Large intestine (tissue), 3 donors: ENCODE data around the gene TTN. TPM values are rescaled to one million over a fixed set of nuclear protein-coding genes. Genes with fewer than 3 reads are reported as not detected.
"Not testable (repeated sequence)": the region's sequence is repeated elsewhere in the genome, so short reads cannot be mapped to it uniquely, and the experiment has no call there.

ENCODE experiments used
- DNase-seq, 2 donors: peaks; one replicate each; pipeline versions ENCODE4 v3.0.0 to v3.0.0-alpha.2; 2013
- H3K27ac ChIP-seq: one replicate; pipeline ENCODE4 v1.5.1; 2013; ENCODE audit warnings: low read length
- H3K27me3 ChIP-seq: 2 replicates; pipeline ENCODE4 v1.6.1; 2013; ENCODE audit warnings: low read length; ENCODE audit not compliant: control insufficient read depth, insufficient read depth
- H3K36me3 ChIP-seq: 2 replicates; pipeline ENCODE4 v1.6.1; 2013; ENCODE audit warnings: low read length; ENCODE audit not compliant: control insufficient read depth, insufficient read depth
- H3K4me1 ChIP-seq: one replicate; pipeline ENCODE4 v1.6.1; 2013; ENCODE audit warnings: low read length; ENCODE audit not compliant: control insufficient read depth, insufficient read depth
- H3K4me3 ChIP-seq: one replicate; pipeline ENCODE4 v1.5.1; 2013; ENCODE audit warnings: low read length
- H3K9me3 ChIP-seq: one replicate; pipeline ENCODE4 v1.6.1; 2013; ENCODE audit warnings: mild to moderate bottlenecking, low read depth, low read length, moderate library complexity; ENCODE audit not compliant: control insufficient read depth
- WGBS: methylation state at CpG from one replicate; pipeline ENCODE4 v1.1.5; 2013; ENCODE audit warnings: low lambda C conversion rate; ENCODE audit not compliant: insufficient coverage; 5-methylcytosine and 5-hydroxymethylcytosine counted together
- polyA plus RNA-seq: library from polyadenylated mRNA; unstranded; fragments of 120-200 nt; gene quantifications from one replicate; pipeline ENCODE4 v1.2.1, GENCODE V29; 2013

Gene TTN
- polyA plus RNA-seq, 1 donor: 0.90 TPM

DNA sequence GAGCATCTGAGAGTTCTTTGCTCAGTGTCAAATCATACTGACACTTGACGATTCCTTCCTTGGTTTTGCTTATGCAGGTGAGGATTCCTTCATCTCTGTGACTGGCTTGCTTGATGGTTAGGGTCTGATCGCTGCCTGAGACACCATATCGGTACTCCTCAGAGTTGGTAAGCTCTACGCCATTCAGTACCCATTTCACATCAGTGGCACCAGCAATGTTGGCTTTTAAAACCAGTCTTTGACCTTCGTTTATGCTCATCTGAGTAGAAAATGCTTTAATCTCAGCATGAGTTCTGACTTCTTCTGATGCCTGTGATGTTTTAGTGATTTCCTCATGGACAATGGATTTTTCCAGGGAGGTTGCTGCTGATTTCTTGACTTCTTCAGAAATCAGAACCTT is 278.6 kb downstream of the TTN start:
- peaks cover 26% of the 10 kb centered on the region for H3K36me3 ChIP-seq
- no peak for DNase-seq
- H3K4me1 ChIP-seq: peaks cover 3% of the 10 kb centered on the region
- no peaks in the 10 kb centered on the region for H3K27me3 ChIP-seq
- no peaks in the 10 kb centered on the region for H3K9me3 ChIP-seq
- no peak overlapping the region for H3K4me3 ChIP-seq
- WGBS: no CpG with 5 or more reads among the region's 5 CpGs
- no peak overlapping the region for H3K27ac ChIP-seq

GRCh38 chr2:178527592-178527991 is 279.6 kb downstream of the TTN start:
- H3K4me1 ChIP-seq: peaks cover 3% of the 10 kb centered on the region
- H3K4me3 ChIP-seq: no peak overlapping the region
- H3K9me3 ChIP-seq: no peaks in the 10 kb centered on the region
- H3K27me3 ChIP-seq: no peaks in the 10 kb centered on the region
- WGBS: no CpG with 5 or more reads among the region's 2 CpGs
- H3K27ac ChIP-seq: no peak overlapping the region
- DNase-seq: no peak
- H3K36me3 ChIP-seq: peaks cover 16% of the 10 kb centered on the region

- Histone ChIP-seq H3K27ac (no peak overlapping the region), H3K4me1 (peaks cover 3% of the 10 kb centered on the region), H3K27me3 (no peaks in the 10 kb centered on the region), H3K4me3 (no peak overlapping the region), H3K9me3 (no peaks in the 10 kb centered on the region), H3K36me3 (peaks cover 3% of the 10 kb centered on the region)
- 100% methylated on average over 1 of the region's 4 CpGs for WGBS
- DNase-seq: no peak
These were observed 281.0 kb downstream of the TTN start for GRCh38 chr2:178526256-178526655.

GRCh38 chr2:178525460-178525859 is 281.8 kb downstream of the TTN start:
- WGBS: no CpG with 5 or more reads among the region's 1 CpG

GRCh38 chr2:178525010-178525409 is 282.2 kb downstream of the TTN start:
- DNase-seq, H3K27ac ChIP-seq, H3K4me1 ChIP-seq, H3K27me3 ChIP-seq, H3K36me3 ChIP-seq, H3K4me3 ChIP-seq, H3K9me3 ChIP-seq: not testable (repeated sequence)
- no CpG with 5 or more reads among the region's 5 CpGs for WGBS

More at GRCh38 chr2:178525460-178525859, 281.8 kb downstream of the TTN start:
- H3K9me3 ChIP-seq, H3K27ac ChIP-seq, H3K4me3 ChIP-seq, H3K36me3 ChIP-seq, H3K4me1 ChIP-seq, DNase-seq, H3K27me3 ChIP-seq: not testable (repeated sequence)

DNA sequence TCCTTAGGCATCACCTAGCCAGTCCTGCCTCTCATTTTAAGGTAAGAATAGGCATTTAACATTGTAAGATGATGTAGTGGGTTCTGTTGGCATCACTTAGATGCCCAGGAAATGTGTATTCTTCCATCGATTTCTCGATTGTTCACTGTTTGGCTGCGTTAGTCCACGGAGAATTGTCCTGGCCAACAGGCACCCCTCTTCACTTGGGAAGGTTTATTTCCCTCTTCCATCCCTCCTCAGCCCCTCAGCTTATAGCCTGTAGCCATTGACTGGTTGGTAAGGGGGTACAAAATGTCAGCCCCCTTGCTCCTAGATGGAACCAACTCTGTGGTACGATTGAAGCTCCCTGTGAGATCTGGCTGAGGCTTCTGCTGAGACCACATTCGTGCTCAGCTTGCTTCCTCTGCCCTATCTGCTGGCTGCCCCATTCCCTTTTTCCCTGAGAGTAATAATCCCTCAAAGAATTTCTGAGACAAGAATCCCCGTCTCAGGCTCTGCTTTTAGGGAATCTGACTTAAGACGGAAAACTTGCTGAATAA is 283.6 kb downstream of the TTN start:
- peak overlapping the region; percentile 24 for H3K27ac ChIP-seq
- 83% methylated on average over 1 of the region's 8 CpGs for WGBS
- peak in 1 of 2 donors; percentile 31 for DNase-seq
- no peaks in the 10 kb centered on the region for H3K9me3 ChIP-seq
- no peaks in the 10 kb centered on the region for H3K27me3 ChIP-seq
- H3K36me3 ChIP-seq: peaks cover 3% of the 10 kb centered on the region
- H3K4me3 ChIP-seq: peak overlapping the region; percentile 57
- peaks cover 3% of the 10 kb centered on the region for H3K4me1 ChIP-seq

DNA sequence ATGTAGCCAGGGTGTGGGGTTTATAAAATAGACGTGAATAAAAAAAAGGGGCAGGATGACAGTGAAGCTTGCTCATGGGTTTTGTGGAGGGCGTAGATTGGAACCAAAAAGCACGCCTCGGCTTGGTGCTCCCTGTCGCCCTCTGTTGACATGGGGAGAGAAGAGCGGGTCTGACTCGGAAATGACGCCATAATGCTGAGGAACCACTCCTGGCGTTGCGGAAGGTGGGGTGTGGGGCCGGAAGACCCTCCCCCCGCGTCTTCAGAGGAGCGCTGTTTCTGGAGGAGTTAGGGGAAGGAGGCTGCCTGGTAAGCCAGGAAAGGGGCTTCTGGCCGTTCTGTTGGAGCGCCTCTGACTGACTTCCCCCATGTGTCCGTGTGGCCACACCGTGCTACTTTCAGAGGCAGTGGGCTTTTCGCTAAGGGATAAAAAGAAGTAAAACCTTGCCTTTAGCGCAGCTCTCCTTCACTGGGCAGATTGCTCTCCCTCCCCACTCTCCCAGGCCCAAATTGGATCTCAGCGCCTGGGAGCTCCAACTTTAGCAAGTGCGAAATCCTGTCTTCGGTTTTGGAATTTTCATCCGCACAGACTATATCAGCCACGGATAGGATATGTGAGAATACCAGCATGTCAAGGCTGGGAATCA is 284.1 kb downstream of the TTN start:
- WGBS: 7% methylated on average over 5 of the region's 25 CpGs
- H3K36me3 ChIP-seq: peaks cover 8% of the 10 kb centered on the region
- peak; percentile 65 to 83 for DNase-seq
- peaks cover 3% of the 10 kb centered on the region for H3K4me1 ChIP-seq
- H3K27me3 ChIP-seq: no peaks in the 10 kb centered on the region
- peak overlapping the region; percentile 24 for H3K27ac ChIP-seq
- H3K9me3 ChIP-seq: no peaks in the 10 kb centered on the region
- H3K4me3 ChIP-seq: peak overlapping the region; percentile 57

GRCh38 chr2:178521304-178522150 is 285.7 kb downstream of the TTN start:
- Histone ChIP-seq H3K9me3 (no peaks in the 10 kb centered on the region), H3K27ac (no peak overlapping the region), H3K4me1 (peaks cover 3% of the 10 kb centered on the region), H3K4me3 (no peak overlapping the region), H3K27me3 (no peaks in the 10 kb centered on the region), H3K36me3 (peaks cover 10% of the 10 kb centered on the region)
- WGBS: 100% methylated on average over 2 of the region's 11 CpGs
- no peak for DNase-seq

DNA sequence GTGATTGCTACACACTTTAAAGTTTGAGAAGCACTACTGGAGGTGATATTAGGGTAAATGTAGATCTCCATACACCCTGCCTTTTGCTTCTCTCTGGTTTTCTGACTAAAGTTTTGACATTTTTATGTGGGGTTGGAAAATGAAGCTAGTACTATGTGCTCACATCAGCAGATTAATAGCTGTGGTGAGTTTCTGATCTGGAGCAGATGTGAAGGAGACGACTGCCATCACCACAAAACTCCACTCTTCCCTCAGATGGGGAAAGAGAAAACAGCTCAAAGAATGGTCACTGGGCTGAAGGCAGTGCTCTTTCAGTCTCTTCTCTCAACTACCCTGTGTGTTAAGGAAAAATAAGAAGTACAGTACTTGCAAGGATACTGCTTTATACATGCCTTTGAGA is 289.7 kb downstream of the TTN start:
- Histone ChIP-seq H3K4me3 (no peak overlapping the region), H3K4me1 (no peaks in the 10 kb centered on the region), H3K27ac (no peak overlapping the region), H3K27me3 (no peaks in the 10 kb centered on the region), H3K36me3 (peaks cover 22% of the 10 kb centered on the region), H3K9me3 (no peaks in the 10 kb centered on the region)
- no CpG with 5 or more reads among the region's 1 CpG for WGBS
- DNase-seq: no peak

DNA sequence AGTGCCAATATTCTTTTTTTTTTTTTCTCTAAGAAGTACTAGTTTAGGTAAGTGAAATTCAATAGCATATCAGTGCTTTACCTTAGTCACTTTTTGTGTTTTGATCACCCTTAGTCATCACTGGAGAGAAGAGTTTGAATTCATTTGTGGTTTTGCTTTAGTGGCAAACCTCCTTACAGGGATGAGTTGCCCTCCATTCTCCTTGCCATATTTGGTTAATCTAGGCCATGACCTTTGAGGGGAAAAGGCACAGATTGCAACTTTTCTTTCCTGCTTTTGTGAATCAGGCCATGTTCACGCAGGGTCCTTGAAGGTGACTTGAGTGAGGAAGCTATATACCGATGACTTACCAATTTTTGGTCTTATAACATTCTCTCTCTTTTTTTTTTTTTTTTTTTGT is 292.6 kb downstream of the TTN start:
- H3K27me3 ChIP-seq: no peaks in the 10 kb centered on the region
- peaks cover 27% of the 10 kb centered on the region for H3K36me3 ChIP-seq
- no peaks in the 10 kb centered on the region for H3K4me1 ChIP-seq
- no peak overlapping the region for H3K4me3 ChIP-seq
- H3K27ac ChIP-seq: no peak overlapping the region
- no peaks in the 10 kb centered on the region for H3K9me3 ChIP-seq
- DNase-seq: no peak
- WGBS: no CpG with 5 or more reads among the region's 2 CpGs
